ENCODE data around the gene TEX30.
"Not testable (repeated sequence)": the region's sequence is repeated elsewhere in the genome, so short reads cannot be mapped to it uniquely, and the experiment has no call there.

TEX30 gene

GRCh38 chr13:102793611-102794355, 20.2 kb upstream of the TEX30 start:
- no peaks in the 10 kb centered on the region for H3K36me3 Mint-ChIP-seq
- no peaks in the 10 kb centered on the region for H3K9me3 Mint-ChIP-seq
- H3K27me3 Mint-ChIP-seq, result peaks cover 17% of the 10 kb centered on the region
- H3K4me3 Mint-ChIP-seq, result no peak overlapping the region
- no peak overlapping the region for H3K27ac Mint-ChIP-seq
- H3K4me1 Mint-ChIP-seq, result peaks cover 4% of the 10 kb centered on the region

GRCh38 chr13:102792396-102792795, 18.8 kb upstream of the TEX30 start:
- H3K36me3 Mint-ChIP-seq, result no peaks in the 10 kb centered on the region
- H3K9me3 Mint-ChIP-seq, result no peaks in the 10 kb centered on the region
- no peak overlapping the region for H3K4me3 Mint-ChIP-seq
- H3K27me3 Mint-ChIP-seq, result peaks cover 14% of the 10 kb centered on the region
- H3K27ac Mint-ChIP-seq, result no peak overlapping the region
- H3K4me1 Mint-ChIP-seq, result no peaks in the 10 kb centered on the region

- Mint-ChIP-seq H3K27ac (no peak overlapping the region), H3K36me3 (no peaks in the 10 kb centered on the region), H3K9me3 (no peaks in the 10 kb centered on the region), H3K27me3 (peaks cover 1% of the 10 kb centered on the region), H3K4me1 (no peaks in the 10 kb centered on the region), H3K4me3 (no peak overlapping the region)
Measured at GRCh38 chr13:102788683-102789082, 15.1 kb upstream of the TEX30 start.

- Mint-ChIP-seq H3K27me3 (no peaks in the 10 kb centered on the region), H3K36me3 (peaks cover 4% of the 10 kb centered on the region), H3K27ac (no peak overlapping the region), H3K4me1 (peaks cover 8% of the 10 kb centered on the region), H3K4me3 (no peak overlapping the region), H3K9me3 (no peaks in the 10 kb centered on the region)
Measured at GRCh38 chr13:102784483-102784882, 10.9 kb upstream of the TEX30 start.

GRCh38 chr13:102781591-102781990, 8.0 kb upstream of the TEX30 start:
- Mint-ChIP-seq H3K36me3 (peaks cover 4% of the 10 kb centered on the region), H3K4me3 (no peak overlapping the region), H3K9me3 (no peaks in the 10 kb centered on the region), H3K27ac (no peak overlapping the region), H3K27me3 (no peaks in the 10 kb centered on the region), H3K4me1 (peaks cover 21% of the 10 kb centered on the region)

- H3K4me3 Mint-ChIP-seq, H3K27me3 Mint-ChIP-seq, H3K9me3 Mint-ChIP-seq, H3K27ac Mint-ChIP-seq, H3K36me3 Mint-ChIP-seq: not testable (repeated sequence)
- peaks cover 21% of the 10 kb centered on the region for H3K4me1 Mint-ChIP-seq
Measured at GRCh38 chr13:102780656-102781055, 7.1 kb upstream of the TEX30 start.

GRCh38 chr13:102779436-102780159, 6.0 kb upstream of the TEX30 start:
- Mint-ChIP-seq H3K9me3 (no peaks in the 10 kb centered on the region), H3K4me1 (peaks cover 26% of the 10 kb centered on the region), H3K27ac (peak overlapping the region; percentile 74), H3K36me3 (peaks cover 4% of the 10 kb centered on the region), H3K27me3 (no peaks in the 10 kb centered on the region), H3K4me3 (peak overlapping the region; percentile 33)

GRCh38 chr13:102777736-102778135, 4.2 kb upstream of the TEX30 start:
- peaks cover 4% of the 10 kb centered on the region for H3K36me3 Mint-ChIP-seq
- no peaks in the 10 kb centered on the region for H3K27me3 Mint-ChIP-seq
- peaks cover 34% of the 10 kb centered on the region for H3K4me1 Mint-ChIP-seq
- no peaks in the 10 kb centered on the region for H3K9me3 Mint-ChIP-seq
- no peak overlapping the region for H3K4me3 Mint-ChIP-seq
- H3K27ac Mint-ChIP-seq, result no peak overlapping the region

GRCh38 chr13:102776271-102776670, 2.7 kb upstream of the TEX30 start:
- Mint-ChIP-seq H3K27ac (no peak overlapping the region), H3K36me3 (peaks cover 3% of the 10 kb centered on the region), H3K9me3 (no peaks in the 10 kb centered on the region), H3K4me3 (no peak overlapping the region), H3K27me3 (no peaks in the 10 kb centered on the region), H3K4me1 (peaks cover 47% of the 10 kb centered on the region)

- H3K36me3 Mint-ChIP-seq, result no peaks in the 10 kb centered on the region
- H3K4me1 Mint-ChIP-seq, result peaks cover 56% of the 10 kb centered on the region
- no peaks in the 10 kb centered on the region for H3K9me3 Mint-ChIP-seq
Measured at GRCh38 chr13:102774591-102775520, 1.3 kb upstream of the TEX30 start.

GRCh38 chr13:102774214-102774568, 605 bp upstream of the TEX30 start:
- peaks cover 52% of the 10 kb centered on the region for H3K4me1 Mint-ChIP-seq
- no peaks in the 10 kb centered on the region for H3K9me3 Mint-ChIP-seq
- H3K27ac Mint-ChIP-seq, result peak overlapping the region; percentile 93
- no peaks in the 10 kb centered on the region for H3K27me3 Mint-ChIP-seq
- peak overlapping the region; percentile 87 for H3K4me3 Mint-ChIP-seq
- no peaks in the 10 kb centered on the region for H3K36me3 Mint-ChIP-seq

More at GRCh38 chr13:102774591-102775520, 1.3 kb upstream of the TEX30 start:
- H3K27ac Mint-ChIP-seq, result peak overlapping the region; percentile 93
- H3K27me3 Mint-ChIP-seq, result no peaks in the 10 kb centered on the region
- peak overlapping the region; percentile 87 for H3K4me3 Mint-ChIP-seq

GRCh38 chr13:102772042-102772425, 1.6 kb downstream of the TEX30 start:
- H3K4me1 Mint-ChIP-seq, result peaks cover 42% of the 10 kb centered on the region

GRCh38 chr13:102771298-102772041, 2.1 kb downstream of the TEX30 start:
- peaks cover 42% of the 10 kb centered on the region for H3K4me1 Mint-ChIP-seq
- H3K27me3 Mint-ChIP-seq, result no peaks in the 10 kb centered on the region
- no peak overlapping the region for H3K27ac Mint-ChIP-seq
- H3K9me3 Mint-ChIP-seq, result no peaks in the 10 kb centered on the region
- peak overlapping the region; percentile 87 for H3K4me3 Mint-ChIP-seq
- no peaks in the 10 kb centered on the region for H3K36me3 Mint-ChIP-seq

More at GRCh38 chr13:102772042-102772425, 1.6 kb downstream of the TEX30 start:
- Mint-ChIP-seq H3K27me3 (no peaks in the 10 kb centered on the region), H3K4me3 (peak overlapping the region; percentile 87), H3K27ac (no peak overlapping the region), H3K9me3 (no peaks in the 10 kb centered on the region), H3K36me3 (no peaks in the 10 kb centered on the region)

GRCh38 chr13:102770435-102770834, 3.2 kb downstream of the TEX30 start:
- H3K4me3 Mint-ChIP-seq, result no peak overlapping the region
- no peaks in the 10 kb centered on the region for H3K9me3 Mint-ChIP-seq
- no peak overlapping the region for H3K27ac Mint-ChIP-seq
- peaks cover 42% of the 10 kb centered on the region for H3K4me1 Mint-ChIP-seq
- H3K36me3 Mint-ChIP-seq, result no peaks in the 10 kb centered on the region
- H3K27me3 Mint-ChIP-seq, result no peaks in the 10 kb centered on the region

GRCh38 chr13:102769679-102770078, 3.9 kb downstream of the TEX30 start:
- peaks cover 38% of the 10 kb centered on the region for H3K4me1 Mint-ChIP-seq
- no peaks in the 10 kb centered on the region for H3K36me3 Mint-ChIP-seq
- no peaks in the 10 kb centered on the region for H3K9me3 Mint-ChIP-seq
- no peak overlapping the region for H3K4me3 Mint-ChIP-seq
- H3K27ac Mint-ChIP-seq, result no peak overlapping the region
- H3K27me3 Mint-ChIP-seq, result no peaks in the 10 kb centered on the region
